H9 (cell line): ENCODE measurements around the gene TIMM17A. TPM values are rescaled to one million over a fixed set of nuclear protein-coding genes. Genes with fewer than 3 reads are reported as not detected.

ENCODE experiments used
- DNase-seq: peaks from one replicate; pipeline ENCODE4 v3.0.0-alpha.2; 2017
- H2AFZ ChIP-seq: one replicate; pipeline ENCODE4 v1.6.1; 2013; ENCODE audit warnings: mild to moderate bottlenecking, low read length, control low read depth, moderate library complexity
- H2AK5ac ChIP-seq: 2 replicates; pipeline ENCODE4 v1.6.1; 2013; ENCODE audit warnings: low read length, control low read depth, mixed read lengths; ENCODE audit not compliant: insufficient read length
- H2BK120ac ChIP-seq: one replicate; pipeline ENCODE4 v1.6.1; 2013; ENCODE audit warnings: low read depth, mild to moderate bottlenecking, low read length, control low read depth, inconsistent platforms; ENCODE audit not compliant: poor library complexity, severe bottlenecking
- H2BK12ac ChIP-seq: 2 replicates; pipeline ENCODE4 v1.6.1; 2013; ENCODE audit warnings: low read length, control low read depth, mixed read lengths, low read depth; ENCODE audit not compliant: insufficient read length
- H2BK15ac ChIP-seq: 2 replicates; pipeline ENCODE4 v1.6.1; 2013; ENCODE audit warnings: low read depth, low read length, control low read depth
- H2BK20ac ChIP-seq: one replicate; pipeline ENCODE4 v1.6.1; 2013; ENCODE audit warnings: low read depth, mild to moderate bottlenecking, low read length, control low read depth, inconsistent platforms; ENCODE audit not compliant: poor library complexity, severe bottlenecking
- H2BK5ac ChIP-seq: 2 replicates; pipeline ENCODE4 v1.6.1; 2013; ENCODE audit warnings: low read length, control low read depth, mixed read lengths; ENCODE audit not compliant: insufficient read length
- H3K14ac ChIP-seq: 2 replicates; pipeline ENCODE4 v1.6.1; 2013; ENCODE audit warnings: low read length, control low read depth; ENCODE audit not compliant: insufficient read depth
- H3K18ac ChIP-seq: 2 replicates; pipeline ENCODE4 v1.6.1; 2013; ENCODE audit warnings: low read depth, mild to moderate bottlenecking, mixed read lengths, low read length, control low read depth; ENCODE audit not compliant: insufficient read length
- H3K23ac ChIP-seq: 2 replicates; pipeline ENCODE4 v1.6.1; 2013; ENCODE audit warnings: low read length, control low read depth, mixed read lengths, low read depth; ENCODE audit not compliant: insufficient read length
- H3K23me2 ChIP-seq: 2 replicates; pipeline ENCODE4 v1.6.1; 2013; ENCODE audit warnings: low read depth, mild to moderate bottlenecking, mixed read lengths, low read length, control low read depth; ENCODE audit not compliant: insufficient read length, poor library complexity, severe bottlenecking
- H3K27ac ChIP-seq: 2 replicates; pipeline ENCODE4 v1.5.1; 2013; ENCODE audit warnings: low read length, control low read depth, mixed read lengths, low read depth; ENCODE audit not compliant: insufficient read length
- H3K27me3 ChIP-seq: 2 replicates; pipeline ENCODE4 v1.6.1; 2013; ENCODE audit warnings: low read length, control low read depth, inconsistent platforms; ENCODE audit not compliant: insufficient read depth
- H3K4ac ChIP-seq: 2 replicates; pipeline ENCODE4 v1.6.1; 2013; ENCODE audit warnings: low read depth, mild to moderate bottlenecking, control low read depth, inconsistent platforms, low read length, moderate library complexity
- H3K4me1 ChIP-seq: 2 replicates; pipeline ENCODE4 v1.6.1; 2013; ENCODE audit warnings: low read length, control low read depth, inconsistent platforms; ENCODE audit not compliant: insufficient read depth
- H3K4me2 ChIP-seq: 2 replicates; pipeline ENCODE4 v1.6.1; 2013; ENCODE audit warnings: low read length, control low read depth, mixed read lengths; ENCODE audit not compliant: insufficient read length, insufficient read depth
- H3K56ac ChIP-seq: 2 replicates; pipeline ENCODE4 v1.6.1; 2013; ENCODE audit warnings: low read depth, mild to moderate bottlenecking, mixed read lengths, low read length, control low read depth; ENCODE audit not compliant: insufficient read length
- H3K79me1 ChIP-seq: 2 replicates; pipeline ENCODE4 v1.6.1; 2013; ENCODE audit warnings: low read depth, mild to moderate bottlenecking, moderate library complexity, low read length, control low read depth, inconsistent platforms; ENCODE audit not compliant: insufficient read depth, poor library complexity, severe bottlenecking
- H3K79me2 ChIP-seq: 2 replicates; pipeline ENCODE4 v1.6.1; 2013; ENCODE audit warnings: low read length, control low read depth, inconsistent platforms; ENCODE audit not compliant: insufficient read depth
- H3K9ac ChIP-seq: 2 replicates; pipeline ENCODE4 v1.6.1; 2013; ENCODE audit warnings: low read length, control low read depth, mixed read lengths; ENCODE audit not compliant: insufficient read length; ENCODE audit errors: extremely low read depth
- H3K9me3 ChIP-seq: one replicate; pipeline ENCODE4 v1.6.1; 2013; ENCODE audit warnings: low read depth, low read length, inconsistent platforms; ENCODE audit not compliant: control insufficient read depth
- H3T11ph ChIP-seq: one replicate; pipeline ENCODE4 v1.6.1; 2013; ENCODE audit warnings: mild to moderate bottlenecking, low read length, control low read depth, inconsistent platforms
- H4K20me1 ChIP-seq: one replicate; pipeline ENCODE4 v1.6.1; 2013; ENCODE audit not compliant: control insufficient read depth, insufficient read length, insufficient read depth
- H4K5ac ChIP-seq: 2 replicates; pipeline ENCODE4 v1.6.1; 2013; ENCODE audit warnings: low read depth, mild to moderate bottlenecking, mixed read lengths, low read length, control low read depth; ENCODE audit not compliant: insufficient read length
- H4K8ac ChIP-seq: replicated peaks from 2 replicates; pipeline ENCODE4 v1.6.1; 2013; ENCODE audit warnings: low read length, control low read depth, mixed read lengths, low read depth; ENCODE audit not compliant: insufficient read length
- H4K91ac ChIP-seq: 2 replicates; pipeline ENCODE4 v1.6.1; 2013; ENCODE audit warnings: low read depth, mild to moderate bottlenecking, moderate library complexity, mixed read lengths, low read length, control low read depth; ENCODE audit not compliant: insufficient read length
- H3K27ac Mint-ChIP-seq, 3 experiments: 2 replicates in 2 of 3; 3 replicates in 1 of 3; pipeline ENCODE4 v1.8.0; 2020 to 2021; ENCODE audit warnings: mixed read lengths in 3 of 3, mild to moderate bottlenecking in 1 of 3, moderate library complexity in 1 of 3
- H3K27me3 Mint-ChIP-seq: 2 replicates; pipeline ENCODE4 v1.8.0; 2021; ENCODE audit warnings: low read depth, mild to moderate bottlenecking, moderate library complexity, mixed read lengths
- H3K36me3 Mint-ChIP-seq, 3 experiments: 2 replicates in 2 of 3; 3 replicates in 1 of 3; pipeline ENCODE4 v1.8.0; 2020 to 2021; ENCODE audit warnings: low read depth in 3 of 3, mixed read lengths in 3 of 3; ENCODE audit not compliant: insufficient read depth in 1 of 3
- H3K4me1 Mint-ChIP-seq, 2 experiments: 2 replicates each; pipeline ENCODE4 v1.8.0; 2020; ENCODE audit warnings: mixed read lengths in 2 of 2
- H3K4me3 Mint-ChIP-seq, 2 experiments: 2 replicates in 1 of 2; 3 replicates in 1 of 2; pipeline ENCODE4 v1.8.0; 2020 to 2021; ENCODE audit warnings: mild to moderate bottlenecking in 2 of 2, mixed read lengths in 2 of 2, moderate library complexity in 1 of 2
- H3K9me3 Mint-ChIP-seq, 2 experiments: 2 replicates in 1 of 2; 3 replicates in 1 of 2; pipeline ENCODE4 v1.8.0; 2020; ENCODE audit warnings: mild to moderate bottlenecking in 2 of 2, mixed read lengths in 2 of 2, moderate library complexity in 1 of 2
- CTCF ChIP-seq: fragments of 200-600 bp; sonication (generic); conservative IDR thresholded peaks from 3 replicates; pipeline ENCODE4 v1.8.0; 2021; ENCODE audit warnings: antibody characterized with exemption, mild to moderate bottlenecking
- WGBS: extraction: QIAGEN DNeasy Blood & Tissue Kit; methylation state at CpG from one replicate; pipeline ENCODE4 v1.1.7; 2013; ENCODE audit warnings: missing lambda C conversion rate, low lambda C conversion rate, mixed read lengths; ENCODE audit not compliant: insufficient read length; ENCODE audit errors: extremely low coverage; 5-methylcytosine and 5-hydroxymethylcytosine counted together
- total RNA-seq: library from RNA; stranded (reverse); gene quantifications from 2 replicates; pipeline ENCODE4 v1.2.1, GENCODE V29; 2021

The TIMM17A gene
- total RNA-seq, 1 experiment from 2014 or later, result 60.9 TPM

DNA sequence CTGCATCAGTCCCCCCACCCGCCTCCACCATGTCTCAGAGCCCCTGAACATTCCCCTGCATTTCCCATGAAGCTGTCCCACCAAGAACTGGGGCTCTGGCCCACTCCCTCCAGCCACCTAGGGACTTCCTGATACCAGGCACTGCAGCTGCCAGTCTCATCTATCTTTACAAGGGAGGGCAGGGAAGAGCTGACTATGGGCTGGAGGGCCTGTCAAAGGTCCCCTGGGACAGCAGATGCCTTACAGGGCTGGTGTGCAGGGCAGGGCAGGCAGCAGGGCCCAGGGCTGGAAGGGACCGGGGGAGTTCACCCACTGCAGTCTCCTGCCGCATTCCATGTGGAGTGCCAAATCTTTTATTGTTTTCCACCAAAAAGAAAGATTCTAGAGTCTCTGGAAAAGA lies 49.0 kb upstream of the TIMM17A start:
- H3K27me3 Mint-ChIP-seq, result 0 out of 2 replicates have a peak, but pooled peaks cover 1% of the 10 kb centered on the region
- no peak overlapping the region for H2BK120ac ChIP-seq
- peak overlapping the region in 1 of 3 experiments; percentile 32; a peak in 1 of 7 replicates for H3K27ac Mint-ChIP-seq
- no peak overlapping the region for H3K56ac ChIP-seq
- DNase-seq, result no peak
- no peaks in the 10 kb centered on the region for H3K27me3 ChIP-seq
- no peaks in the 10 kb centered on the region for H3K23me2 ChIP-seq
- H4K8ac ChIP-seq, result no peak overlapping the region
- no peaks in the 10 kb centered on the region for H3K4me1 ChIP-seq
- no peak overlapping the region for H4K5ac ChIP-seq
- H3K27ac ChIP-seq, result no peak overlapping the region
- no peaks in the 10 kb centered on the region for H3K79me1 ChIP-seq
- H4K20me1 ChIP-seq, result no peaks in the 10 kb centered on the region
- no peak overlapping the region for H3K14ac ChIP-seq
- no peak overlapping the region for H2AK5ac ChIP-seq
- H3K9me3 ChIP-seq, result no peaks in the 10 kb centered on the region
- no peaks in the 10 kb centered on the region; a peak in 1 of 7 replicates for H3K36me3 Mint-ChIP-seq
- no peak overlapping the region for H2BK20ac ChIP-seq
- TF ChIP-seq CTCF, result no peak
- no peaks in the 10 kb centered on the region for H3K9me3 Mint-ChIP-seq
- no peak overlapping the region for H3K4me3 Mint-ChIP-seq
- no CpG with 5 or more reads among the region's 3 CpGs for WGBS
- no peaks in the 10 kb centered on the region for H3K79me2 ChIP-seq
- H3T11ph ChIP-seq, result no peak overlapping the region
- no peak overlapping the region for H3K4me2 ChIP-seq
- H2BK15ac ChIP-seq, result no peak overlapping the region
- H3K4ac ChIP-seq, result no peak overlapping the region
- H3K18ac ChIP-seq, result peak overlapping the region; percentile 11
- H2BK5ac ChIP-seq, result no peak overlapping the region
- peaks cover 3 to 8% of the 10 kb centered on the region in 2 experiments; a peak in 3 of 4 replicates for H3K4me1 Mint-ChIP-seq
- H4K91ac ChIP-seq, result no peak overlapping the region
- no peak overlapping the region for H2AFZ ChIP-seq
- no peak overlapping the region for H3K9ac ChIP-seq
- H2BK12ac ChIP-seq, result no peak overlapping the region
- H3K23ac ChIP-seq, result no peak overlapping the region
